ENCODE data around the gene BTNL3.
"Not testable (repeated sequence)": the region's sequence is repeated elsewhere in the genome, so short reads cannot be mapped to it uniquely, and the experiment has no call there.

DNA sequence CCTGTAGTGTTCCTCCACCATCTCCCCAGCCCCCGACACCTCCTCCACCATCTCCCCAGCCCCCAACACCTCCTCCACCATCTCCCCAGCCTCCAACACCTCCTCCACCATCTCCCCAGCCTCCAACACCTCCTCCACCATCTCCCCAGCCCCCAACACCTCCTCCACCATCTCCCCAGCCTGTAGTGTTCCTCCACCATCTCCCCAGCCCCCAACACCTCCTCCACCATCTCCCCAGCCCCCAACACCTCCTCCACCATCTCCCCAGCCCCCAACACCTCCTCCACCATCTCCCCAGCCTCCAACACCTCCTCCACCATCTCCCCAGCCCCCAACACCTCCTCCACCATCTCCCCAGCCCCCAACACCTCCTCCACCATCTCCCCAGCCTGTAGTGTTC, 57.2 kb downstream of the BTNL3 start:
- not testable (repeated sequence) for TF ChIP-seq CTCF (conservative IDR thresholded peaks at IDR 0.05 in 1 of 2, IDR thresholded peaks at IDR 0.05 in 1 of 2; ENCODE audit: extremely low read depth in 1 of 2, insufficient read depth in 1 of 2, low read depth in 1 of 2, low read length in 2 of 2); EZH2 (IDR thresholded peaks at IDR 0.05; ENCODE audit: borderline replicate concordance, low read length)
